Thoracic aorta (tissue), 2 donors: ENCODE measurements around the gene NLK. TPM values are rescaled to one million over a fixed set of nuclear protein-coding genes. Genes with fewer than 3 reads are reported as not detected.

Experiments
- ATAC-seq: fragments of 150-250 bp; one replicate; pipeline ENCODE4 v1.8.0; 2017; ENCODE audit warnings: low read depth; ENCODE audit not compliant: insufficient number of reproducible peaks, low FRiP score
- DNase-seq: peaks from one replicate; pipeline ENCODE4 v3.0.0-alpha.2; 2020; ENCODE audit warnings: low spot score
- H3K27ac ChIP-seq, 2 donors: fragments of 200-600 bp; sonication (generic); 1 replicate in 1 of 2; 2 replicates in 1 of 2; pipeline ENCODE4 v1.5.1; 2016; ENCODE audit warnings: mild to moderate bottlenecking in 2 of 2, moderate library complexity in 2 of 2
- H3K27me3 ChIP-seq: fragments of 200-600 bp; sonication (generic); replicated peaks from 2 replicates; pipeline ENCODE4 v1.6.0; 2016; ENCODE audit warnings: mild to moderate bottlenecking; ENCODE audit not compliant: insufficient read depth
- H3K36me3 ChIP-seq: fragments of 200-600 bp; sonication (generic); one replicate; pipeline ENCODE4 v1.5.1; 2016
- H3K4me1 ChIP-seq, 2 donors: fragments of 200-600 bp; sonication (generic); 1 replicate in 1 of 2; 2 replicates in 1 of 2; pipeline versions ENCODE4 v1.5.1 to v1.6.0; 2016; ENCODE audit warnings: low read depth in 2 of 2, mild to moderate bottlenecking in 1 of 2; ENCODE audit not compliant: control insufficient read depth in 1 of 2
- H3K4me3 ChIP-seq: fragments of 200-600 bp; sonication (generic); 2 replicates; pipeline ENCODE4 v1.5.1; 2016; ENCODE audit warnings: mild to moderate bottlenecking
- H3K9me3 ChIP-seq: fragments of 200-600 bp; sonication (generic); 2 replicates; pipeline ENCODE4 v1.5.1; 2016
- total RNA-seq, 2 donors: library from RNA; depleted of rRNA; stranded (reverse); fragments of >200 nt; gene quantifications; one replicate each; pipeline versions ENCODE4 v1.1.0 to v1.2.3, GENCODE V29; 2016
- TF ChIP-seq, protein P1 (sequence below): fragments of 200-600 bp; sonication (generic); IDR thresholded peaks from one replicate; pipeline ENCODE4 v1.5.1; 2019; ENCODE audit warnings: antibody characterized with exemption

Gene NLK
- total RNA-seq, 2 donors from 2014 or later = 10.3 to 23.0 TPM

DNA sequence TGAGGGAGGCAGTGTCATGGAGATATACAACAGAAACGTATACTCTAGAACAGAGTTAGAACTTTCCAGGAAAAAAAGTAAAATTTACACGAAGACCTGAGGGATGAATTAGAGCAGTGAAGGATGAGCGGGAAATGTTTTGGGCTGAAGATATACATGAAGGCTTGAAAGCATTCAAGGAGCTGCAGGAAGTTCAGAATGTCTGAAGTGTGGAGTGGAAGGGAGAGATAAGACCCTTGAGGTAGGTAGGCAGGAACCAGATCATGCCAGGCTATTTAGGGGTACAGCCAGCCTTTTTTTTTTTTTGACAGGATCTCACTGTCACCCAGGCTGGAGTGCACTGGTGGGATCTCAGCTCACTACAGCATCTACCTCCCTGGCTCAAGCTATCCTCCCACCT lies 3.2 kb upstream of the NLK start:
- Histone ChIP-seq H3K9me3 (no peaks in the 10 kb centered on the region), H3K36me3 (no peaks in the 10 kb centered on the region), H3K4me3 (no peak overlapping the region), H3K27ac (no peak overlapping the region), H3K4me1 (peaks cover 18 to 21% of the 10 kb centered on the region in 2 donors), H3K27me3 (no peaks in the 10 kb centered on the region)
- ATAC-seq (no peak), DNase-seq (no peak)
- TF ChIP-seq, protein P1, sequence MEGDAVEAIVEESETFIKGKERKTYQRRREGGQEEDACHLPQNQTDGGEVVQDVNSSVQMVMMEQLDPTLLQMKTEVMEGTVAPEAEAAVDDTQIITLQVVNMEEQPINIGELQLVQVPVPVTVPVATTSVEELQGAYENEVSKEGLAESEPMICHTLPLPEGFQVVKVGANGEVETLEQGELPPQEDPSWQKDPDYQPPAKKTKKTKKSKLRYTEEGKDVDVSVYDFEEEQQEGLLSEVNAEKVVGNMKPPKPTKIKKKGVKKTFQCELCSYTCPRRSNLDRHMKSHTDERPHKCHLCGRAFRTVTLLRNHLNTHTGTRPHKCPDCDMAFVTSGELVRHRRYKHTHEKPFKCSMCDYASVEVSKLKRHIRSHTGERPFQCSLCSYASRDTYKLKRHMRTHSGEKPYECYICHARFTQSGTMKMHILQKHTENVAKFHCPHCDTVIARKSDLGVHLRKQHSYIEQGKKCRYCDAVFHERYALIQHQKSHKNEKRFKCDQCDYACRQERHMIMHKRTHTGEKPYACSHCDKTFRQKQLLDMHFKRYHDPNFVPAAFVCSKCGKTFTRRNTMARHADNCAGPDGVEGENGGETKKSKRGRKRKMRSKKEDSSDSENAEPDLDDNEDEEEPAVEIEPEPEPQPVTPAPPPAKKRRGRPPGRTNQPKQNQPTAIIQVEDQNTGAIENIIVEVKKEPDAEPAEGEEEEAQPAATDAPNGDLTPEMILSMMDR = no peak

DNA sequence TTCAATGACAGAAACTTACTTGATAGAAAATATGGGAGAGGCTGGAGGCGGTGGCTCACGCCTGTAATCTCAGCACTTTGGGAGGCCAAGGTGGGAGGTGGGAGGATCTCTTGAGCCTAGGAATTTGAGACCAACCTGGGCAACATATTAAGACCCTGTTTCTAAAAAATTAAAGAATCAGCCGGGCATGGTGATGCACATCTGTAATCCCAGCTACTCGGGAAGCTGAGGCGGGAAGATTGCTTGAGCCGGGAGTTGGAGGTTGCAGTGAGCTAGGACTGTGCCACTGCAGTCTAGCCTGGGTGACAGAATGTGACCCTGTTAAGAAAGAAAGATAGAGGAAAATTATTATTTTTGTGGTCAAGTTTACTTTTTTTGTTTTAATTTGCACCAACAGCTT lies 2.1 kb upstream of the NLK start:
- Histone ChIP-seq H3K9me3 (no peaks in the 10 kb centered on the region), H3K4me3 (peak overlapping the region; percentile 88), H3K27ac (no peak overlapping the region), H3K36me3 (no peaks in the 10 kb centered on the region), H3K4me1 (peaks cover 28 to 32% of the 10 kb centered on the region in 2 donors), H3K27me3 (no peaks in the 10 kb centered on the region)
- DNase-seq = no peak
- ATAC-seq = no peak
- TF ChIP-seq, protein P1 = no peak

DNA sequence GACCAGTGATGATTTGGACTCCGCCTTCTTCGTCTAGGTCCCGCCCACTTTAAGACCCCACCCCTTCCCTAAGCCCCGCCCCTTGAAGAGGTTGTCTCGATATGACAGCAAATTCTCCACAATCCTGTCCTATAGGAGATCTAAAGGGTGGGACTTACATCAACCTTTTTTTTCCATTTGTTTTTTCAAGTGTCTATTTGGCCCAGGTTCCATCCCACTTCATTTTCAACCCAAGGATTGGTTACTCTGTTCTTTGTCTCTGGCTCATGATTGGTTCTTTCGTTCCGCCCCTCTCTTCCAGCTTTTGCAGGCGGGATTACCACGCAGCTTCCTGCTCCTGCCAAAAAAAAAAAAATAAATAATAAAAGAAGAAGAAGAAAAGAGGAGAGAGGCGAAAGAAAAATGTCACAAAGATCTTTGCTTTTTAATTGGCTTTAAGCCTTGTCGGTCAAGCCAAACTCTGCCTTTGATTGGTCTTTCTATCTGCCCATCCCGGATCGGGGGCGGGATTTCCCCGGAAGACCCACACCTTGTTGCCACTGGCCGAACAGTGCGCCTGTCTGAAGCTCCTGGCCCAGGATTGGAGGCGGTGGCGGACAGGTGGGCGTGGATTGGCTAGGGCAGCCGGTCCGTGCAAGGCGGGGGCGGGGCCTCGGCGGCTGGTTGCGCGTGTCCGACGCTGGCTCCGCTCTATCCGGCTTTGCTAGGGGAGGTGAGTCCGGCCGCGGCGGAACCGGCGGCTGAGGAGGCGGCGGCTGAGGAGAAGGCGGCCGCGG lies 1.2 kb upstream of the NLK start:
- H3K4me1 ChIP-seq = peaks cover 36 to 38% of the 10 kb centered on the region in 2 donors
- ATAC-seq (peak; percentile 97), DNase-seq (peak; percentile 97)
- no peaks in the 10 kb centered on the region for H3K9me3 ChIP-seq
- TF ChIP-seq, protein P1 = no peak
- peak overlapping the region; percentile 60 to 67 for H3K27ac ChIP-seq
- H3K36me3 ChIP-seq = no peaks in the 10 kb centered on the region
- no peaks in the 10 kb centered on the region for H3K27me3 ChIP-seq
- H3K4me3 ChIP-seq = peak overlapping the region; percentile 88

DNA sequence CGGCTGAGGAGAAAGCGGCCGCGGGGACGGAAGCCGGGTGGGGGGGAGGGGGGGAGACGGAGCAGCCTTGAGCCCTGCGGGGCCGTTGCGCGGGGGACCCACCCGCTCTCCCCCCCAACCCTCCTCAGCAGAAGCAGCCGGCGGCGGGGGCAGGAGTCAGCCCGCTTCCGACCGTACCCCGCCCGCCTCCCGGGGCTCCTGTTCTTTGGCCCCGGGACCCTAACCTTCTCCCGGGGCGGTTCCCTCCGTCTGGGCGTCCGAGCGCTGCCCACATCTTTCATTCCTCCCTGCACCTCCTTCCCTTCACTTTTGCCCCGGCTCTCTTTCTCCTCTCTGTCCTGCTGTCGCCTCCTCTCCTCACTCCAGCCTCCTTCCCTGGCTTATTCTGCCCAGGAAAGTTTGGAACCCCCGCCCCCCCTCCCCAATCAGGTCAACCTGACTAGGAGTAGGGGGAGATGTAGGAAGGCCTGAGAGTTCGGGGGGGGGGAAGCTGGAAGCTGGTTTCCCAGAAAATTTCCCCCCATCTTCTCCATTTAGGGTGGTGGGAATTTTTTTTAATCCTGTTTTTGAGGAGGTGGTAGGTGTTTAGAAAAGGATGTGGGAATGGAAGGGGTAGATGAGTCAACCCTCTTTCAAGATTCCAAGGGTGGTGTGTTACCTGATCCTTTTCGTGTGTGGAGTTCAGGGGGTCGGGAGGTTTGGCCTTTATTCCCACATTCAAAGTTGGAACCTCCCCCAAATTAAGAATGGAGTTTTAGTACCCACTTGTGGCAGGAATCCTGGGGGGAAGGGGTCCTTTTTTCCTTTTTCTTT lies 427 bp upstream of the NLK start:
- H3K36me3 ChIP-seq = no peaks in the 10 kb centered on the region
- H3K9me3 ChIP-seq = no peaks in the 10 kb centered on the region
- TF ChIP-seq, protein P1 = no peak
- H3K27ac ChIP-seq = peak overlapping the region; percentile 60 to 67
- no peaks in the 10 kb centered on the region for H3K27me3 ChIP-seq
- no peak for DNase-seq
- H3K4me3 ChIP-seq = peak overlapping the region; percentile 88
- ATAC-seq = no peak
- peaks cover 36 to 43% of the 10 kb centered on the region in 2 donors for H3K4me1 ChIP-seq

DNA sequence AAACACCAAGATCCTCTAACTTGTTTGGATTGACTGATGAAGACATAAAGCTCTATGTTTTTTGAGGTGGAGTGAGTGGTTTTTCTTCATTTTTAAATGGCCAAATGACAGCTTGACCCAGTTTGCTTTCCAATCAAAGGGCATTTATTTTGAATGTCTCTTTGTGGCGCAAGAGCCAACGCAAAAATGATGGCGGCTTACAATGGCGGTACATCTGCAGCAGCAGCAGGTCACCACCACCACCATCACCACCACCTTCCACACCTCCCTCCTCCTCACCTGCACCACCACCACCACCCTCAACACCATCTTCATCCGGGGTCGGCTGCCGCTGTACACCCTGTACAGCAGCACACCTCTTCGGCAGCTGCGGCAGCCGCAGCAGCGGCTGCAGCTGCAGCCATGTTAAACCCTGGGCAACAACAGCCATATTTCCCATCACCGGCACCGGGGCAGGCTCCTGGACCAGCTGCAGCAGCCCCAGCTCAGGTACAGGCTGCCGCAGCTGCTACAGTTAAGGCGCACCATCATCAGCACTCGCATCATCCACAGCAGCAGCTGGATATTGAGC lies 329 bp downstream of the NLK start:
- DNase-seq (no peak), ATAC-seq (no peak)
- Histone ChIP-seq H3K4me3 (peak overlapping the region; percentile 88), H3K27me3 (no peaks in the 10 kb centered on the region), H3K9me3 (no peaks in the 10 kb centered on the region), H3K36me3 (no peaks in the 10 kb centered on the region), H3K27ac (no peak overlapping the region), H3K4me1 (peaks cover 36 to 43% of the 10 kb centered on the region in 2 donors)
- TF ChIP-seq, protein P1 = no peak
